ENCODE data around the gene CYP27A1.

CYP27A1 gene

GRCh38 chr2:218777276-218777990 is 4.5 kb upstream of the CYP27A1 start:
- H3K4me3 ChIP-seq (ENCODE audit: low read depth in 1 of 2, low read length in 2 of 2), result no peak overlapping the region
- H3K9me3 ChIP-seq (ENCODE audit: control insufficient read depth in 1 of 2, low read length in 2 of 2), result no peaks in the 10 kb centered on the region
- no peak overlapping the region for H3K27ac ChIP-seq (ENCODE audit: low read length)
- no peaks in the 10 kb centered on the region for H3K27me3 ChIP-seq (ENCODE audit: low read depth, low read length)
- H3K4me1 ChIP-seq (ENCODE audit: control insufficient read depth in 1 of 2, insufficient read depth in 2 of 2, low read length in 2 of 2), result peaks cover 0 to 8% of the 10 kb centered on the region in 2 donors
- no peaks in the 10 kb centered on the region for H3K36me3 ChIP-seq (ENCODE audit: control insufficient read depth in 1 of 2, insufficient read depth in 2 of 2, low read length in 2 of 2)

- Histone ChIP-seq H3K9me3 (ENCODE audit: control insufficient read depth in 1 of 2, low read length in 2 of 2) (no peaks in the 10 kb centered on the region), H3K36me3 (ENCODE audit: control insufficient read depth in 1 of 2, insufficient read depth in 2 of 2, low read length in 2 of 2) (no peaks in the 10 kb centered on the region), H3K27me3 (ENCODE audit: low read depth, low read length) (no peaks in the 10 kb centered on the region), H3K4me1 (ENCODE audit: control insufficient read depth in 1 of 2, insufficient read depth in 2 of 2, low read length in 2 of 2) (peaks cover 0 to 8% of the 10 kb centered on the region in 2 donors), H3K27ac (ENCODE audit: low read length) (no peak overlapping the region), H3K4me3 (ENCODE audit: low read depth in 1 of 2, low read length in 2 of 2) (no peak overlapping the region)
Measured at GRCh38 chr2:218780046-218780445, 1.9 kb upstream of the CYP27A1 start.

GRCh38 chr2:218780851-218781690 is 876 bp upstream of the CYP27A1 start:
- H3K9me3 ChIP-seq (ENCODE audit: control insufficient read depth in 1 of 2, low read length in 2 of 2), result no peaks in the 10 kb centered on the region
- peak overlapping the region; percentile 79 for H3K27ac ChIP-seq (ENCODE audit: low read length)
- no peaks in the 10 kb centered on the region for H3K36me3 ChIP-seq (ENCODE audit: control insufficient read depth in 1 of 2, insufficient read depth in 2 of 2, low read length in 2 of 2)
- peak overlapping the region; percentile 74 to 92 for H3K4me3 ChIP-seq (ENCODE audit: low read depth in 1 of 2, low read length in 2 of 2)
- H3K4me1 ChIP-seq (ENCODE audit: control insufficient read depth in 1 of 2, insufficient read depth in 2 of 2, low read length in 2 of 2), result peaks cover 0 to 8% of the 10 kb centered on the region in 2 donors
- no peaks in the 10 kb centered on the region for H3K27me3 ChIP-seq (ENCODE audit: low read depth, low read length)

GRCh38 chr2:218782528-218782844 is 539 bp downstream of the CYP27A1 start:
- H3K27ac ChIP-seq (ENCODE audit: low read length), result peak overlapping the region; percentile 72
- H3K4me3 ChIP-seq (ENCODE audit: low read depth in 1 of 2, low read length in 2 of 2), result peak overlapping the region; percentile 74 to 92
- no peaks in the 10 kb centered on the region for H3K9me3 ChIP-seq (ENCODE audit: control insufficient read depth in 1 of 2, low read length in 2 of 2)
- H3K4me1 ChIP-seq (ENCODE audit: control insufficient read depth in 1 of 2, insufficient read depth in 2 of 2, low read length in 2 of 2), result peaks cover 0 to 8% of the 10 kb centered on the region in 2 donors
- H3K27me3 ChIP-seq (ENCODE audit: low read depth, low read length), result no peaks in the 10 kb centered on the region
- no peaks in the 10 kb centered on the region for H3K36me3 ChIP-seq (ENCODE audit: control insufficient read depth in 1 of 2, insufficient read depth in 2 of 2, low read length in 2 of 2)

- peaks cover 0 to 8% of the 10 kb centered on the region in 2 donors for H3K4me1 ChIP-seq (ENCODE audit: control insufficient read depth in 1 of 2, insufficient read depth in 2 of 2, low read length in 2 of 2)
- H3K27ac ChIP-seq (ENCODE audit: low read length), result no peak overlapping the region
- no peaks in the 10 kb centered on the region for H3K27me3 ChIP-seq (ENCODE audit: low read depth, low read length)
- no peaks in the 10 kb centered on the region for H3K36me3 ChIP-seq (ENCODE audit: control insufficient read depth in 1 of 2, insufficient read depth in 2 of 2, low read length in 2 of 2)
- H3K9me3 ChIP-seq (ENCODE audit: control insufficient read depth in 1 of 2, low read length in 2 of 2), result peaks cover 0 to 5% of the 10 kb centered on the region in 2 donors
- H3K4me3 ChIP-seq (ENCODE audit: low read depth in 1 of 2, low read length in 2 of 2), result peak overlapping the region; percentile 38 to 45
Measured at GRCh38 chr2:218783688-218784087, 1.7 kb downstream of the CYP27A1 start.

GRCh38 chr2:218785103-218785502 is 3.2 kb downstream of the CYP27A1 start:
- Histone ChIP-seq H3K9me3 (ENCODE audit: control insufficient read depth in 1 of 2, low read length in 2 of 2) (peaks cover 0 to 5% of the 10 kb centered on the region in 2 donors), H3K4me3 (ENCODE audit: low read depth in 1 of 2, low read length in 2 of 2) (no peak overlapping the region), H3K36me3 (ENCODE audit: control insufficient read depth in 1 of 2, insufficient read depth in 2 of 2, low read length in 2 of 2) (no peaks in the 10 kb centered on the region), H3K4me1 (ENCODE audit: control insufficient read depth in 1 of 2, insufficient read depth in 2 of 2, low read length in 2 of 2) (peaks cover 0 to 8% of the 10 kb centered on the region in 2 donors), H3K27ac (ENCODE audit: low read length) (no peak overlapping the region), H3K27me3 (ENCODE audit: low read depth, low read length) (no peaks in the 10 kb centered on the region)

- peaks cover 0 to 5% of the 10 kb centered on the region in 2 donors for H3K4me1 ChIP-seq (ENCODE audit: control insufficient read depth in 1 of 2, insufficient read depth in 2 of 2, low read length in 2 of 2)
- no peaks in the 10 kb centered on the region for H3K36me3 ChIP-seq (ENCODE audit: control insufficient read depth in 1 of 2, insufficient read depth in 2 of 2, low read length in 2 of 2)
- no peaks in the 10 kb centered on the region for H3K27me3 ChIP-seq (ENCODE audit: low read depth, low read length)
- H3K27ac ChIP-seq (ENCODE audit: low read length), result no peak overlapping the region
- H3K9me3 ChIP-seq (ENCODE audit: control insufficient read depth in 1 of 2, low read length in 2 of 2), result peaks cover 0 to 5% of the 10 kb centered on the region in 2 donors
- no peak overlapping the region for H3K4me3 ChIP-seq (ENCODE audit: low read depth in 1 of 2, low read length in 2 of 2)
Measured at GRCh38 chr2:218786133-218786532, 4.2 kb downstream of the CYP27A1 start.

GRCh38 chr2:218788529-218789255 is 6.7 kb downstream of the CYP27A1 start:
- Histone ChIP-seq H3K27me3 (ENCODE audit: low read depth, low read length) (no peaks in the 10 kb centered on the region), H3K4me3 (ENCODE audit: low read depth in 1 of 2, low read length in 2 of 2) (no peak overlapping the region), H3K4me1 (ENCODE audit: control insufficient read depth in 1 of 2, insufficient read depth in 2 of 2, low read length in 2 of 2) (no peaks in the 10 kb centered on the region), H3K9me3 (ENCODE audit: control insufficient read depth in 1 of 2, low read length in 2 of 2) (peaks cover 0 to 5% of the 10 kb centered on the region in 2 donors), H3K36me3 (ENCODE audit: control insufficient read depth in 1 of 2, insufficient read depth in 2 of 2, low read length in 2 of 2) (no peaks in the 10 kb centered on the region), H3K27ac (ENCODE audit: low read length) (no peak overlapping the region)

- Histone ChIP-seq H3K36me3 (ENCODE audit: control insufficient read depth in 1 of 2, insufficient read depth in 2 of 2, low read length in 2 of 2) (no peaks in the 10 kb centered on the region), H3K4me1 (ENCODE audit: control insufficient read depth in 1 of 2, insufficient read depth in 2 of 2, low read length in 2 of 2) (no peaks in the 10 kb centered on the region), H3K4me3 (ENCODE audit: low read depth in 1 of 2, low read length in 2 of 2) (no peak overlapping the region), H3K27ac (ENCODE audit: low read length) (no peak overlapping the region), H3K9me3 (ENCODE audit: control insufficient read depth in 1 of 2, low read length in 2 of 2) (peaks cover 0 to 5% of the 10 kb centered on the region in 2 donors), H3K27me3 (ENCODE audit: low read depth, low read length) (no peaks in the 10 kb centered on the region)
Measured at GRCh38 chr2:218792433-218792832, 10.5 kb downstream of the CYP27A1 start.

- Histone ChIP-seq H3K36me3 (ENCODE audit: control insufficient read depth in 1 of 2, insufficient read depth in 2 of 2, low read length in 2 of 2) (no peaks in the 10 kb centered on the region), H3K4me3 (ENCODE audit: low read depth in 1 of 2, low read length in 2 of 2) (no peak overlapping the region), H3K4me1 (ENCODE audit: control insufficient read depth in 1 of 2, insufficient read depth in 2 of 2, low read length in 2 of 2) (peaks cover 0 to 5% of the 10 kb centered on the region in 2 donors), H3K27ac (ENCODE audit: low read length) (no peak overlapping the region), H3K27me3 (ENCODE audit: low read depth, low read length) (no peaks in the 10 kb centered on the region), H3K9me3 (ENCODE audit: control insufficient read depth in 1 of 2, low read length in 2 of 2) (no peaks in the 10 kb centered on the region)
Measured at GRCh38 chr2:218796691-218797090, 14.7 kb downstream of the CYP27A1 start.
